ENCODE measurements around the gene PDYN.

PDYN gene

DNA sequence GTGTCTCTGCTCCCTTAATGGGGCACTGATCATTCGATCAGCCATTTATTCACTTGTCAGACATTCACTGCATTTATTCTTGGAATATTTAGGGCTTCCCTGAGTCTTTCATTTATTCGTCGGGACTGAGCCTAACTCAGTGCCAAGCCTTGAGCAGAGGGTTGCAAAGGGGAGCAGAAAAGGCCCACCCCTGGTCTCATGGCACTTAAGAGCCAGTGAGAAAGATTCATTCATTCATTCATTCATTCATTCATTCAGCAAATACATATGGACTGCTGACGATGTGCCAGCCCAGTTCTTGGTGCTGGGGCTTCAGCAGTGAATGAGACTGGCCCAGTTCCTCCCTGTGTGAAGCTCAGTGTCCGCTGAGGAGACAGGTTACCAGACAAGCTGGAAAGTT lies 62.0 kb downstream of the PDYN start:
- DNase-seq = no peak

- DNase-seq = no peak
Measured at GRCh38 chr20:1930165-1930564, 63.7 kb downstream of the PDYN start.

DNA sequence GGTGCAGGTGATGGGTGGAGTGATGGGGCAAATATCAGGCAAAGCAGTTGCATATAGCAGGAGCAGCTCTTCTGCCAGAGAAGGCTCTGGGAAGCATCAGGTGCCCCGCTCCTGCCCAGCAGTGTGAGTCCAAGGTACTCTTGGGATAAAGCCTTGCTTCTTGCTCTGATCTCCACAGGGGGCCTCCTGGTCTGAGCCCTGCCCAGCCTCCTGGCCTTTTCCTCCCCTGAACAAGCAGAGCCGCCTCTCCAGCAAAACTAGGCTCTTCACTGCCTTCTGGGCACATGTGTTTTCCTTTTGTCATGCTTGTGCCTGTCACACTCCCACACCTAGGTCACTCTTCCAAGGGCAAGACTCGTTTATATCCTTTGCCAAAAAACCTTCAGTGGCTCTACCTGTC lies 64.4 kb downstream of the PDYN start:
- DNase-seq = no peak

DNA sequence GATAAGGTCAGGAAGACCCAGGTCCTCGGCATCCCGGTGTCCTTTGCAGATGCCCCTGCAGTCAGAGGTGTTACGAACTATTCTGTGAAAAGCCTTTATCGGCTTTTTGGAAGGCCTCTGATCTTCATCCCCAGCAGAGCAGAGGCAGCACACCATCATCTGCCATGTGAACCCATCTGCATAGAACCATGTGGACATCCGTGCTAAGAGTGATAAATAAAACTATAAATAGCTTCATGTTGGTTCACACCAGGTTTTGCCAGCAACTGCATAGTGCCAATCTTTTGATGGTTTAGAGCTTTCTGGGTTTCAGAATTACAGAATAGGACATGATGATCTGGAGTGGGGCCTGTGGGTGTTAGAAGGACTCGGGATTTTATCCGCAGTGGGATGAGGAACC lies 65.1 kb downstream of the PDYN start:
- no peak for DNase-seq

Data from GOT3 (cell line).